HG02943 (cell line): ENCODE measurements around the gene RC3H1.
"Not testable (repeated sequence)": the region's sequence is repeated elsewhere in the genome, so short reads cannot be mapped to it uniquely, and the experiment has no call there.

ENCODE experiments used
- ATAC-seq: cut with Tn5 transposase; IDR thresholded peaks from one replicate; pipeline ENCODE4 v1.9.1; 2021; ENCODE audit warnings: mild to moderate bottlenecking, low read depth, moderate library complexity; ENCODE audit not compliant: unreplicated experiment

RC3H1 gene

GRCh38 chr1:174031099-174031498 is 8.9 kb upstream of the RC3H1 start:
- no peak for ATAC-seq

GRCh38 chr1:174028495-174028894 is 6.3 kb upstream of the RC3H1 start:
- ATAC-seq, result no peak

- no peak for ATAC-seq
Observed at GRCh38 chr1:174023440-174023839, 1.3 kb upstream of the RC3H1 start.

- no peak for ATAC-seq
Observed at GRCh38 chr1:174022976-174023277, 770 bp upstream of the RC3H1 start.

GRCh38 chr1:174021591-174022079 is 522 bp downstream of the RC3H1 start:
- peak; percentile 44 for ATAC-seq

GRCh38 chr1:174018565-174018964 is 3.6 kb downstream of the RC3H1 start:
- no peak for ATAC-seq

- no peak for ATAC-seq
Observed at GRCh38 chr1:174017231-174017970, 4.8 kb downstream of the RC3H1 start.

- ATAC-seq, result no peak
Observed at GRCh38 chr1:174013864-174014418, 8.2 kb downstream of the RC3H1 start.

- no peak for ATAC-seq
Observed at GRCh38 chr1:174008979-174009378, 13.2 kb downstream of the RC3H1 start.

- no peak for ATAC-seq
Observed at GRCh38 chr1:174008269-174008668, 13.9 kb downstream of the RC3H1 start.

GRCh38 chr1:174007851-174008250 is 14.3 kb downstream of the RC3H1 start:
- no peak for ATAC-seq

GRCh38 chr1:174005032-174005431 is 17.1 kb downstream of the RC3H1 start:
- peak; percentile 90 for ATAC-seq

GRCh38 chr1:174003867-174004266 is 18.3 kb downstream of the RC3H1 start:
- no peak for ATAC-seq

GRCh38 chr1:174001573-174001972 is 20.6 kb downstream of the RC3H1 start:
- no peak for ATAC-seq

- ATAC-seq, result no peak
Observed at GRCh38 chr1:174000371-174000770, 21.8 kb downstream of the RC3H1 start.

GRCh38 chr1:173997791-173998190 is 24.4 kb downstream of the RC3H1 start:
- no peak for ATAC-seq

GRCh38 chr1:173996995-173997394 is 25.2 kb downstream of the RC3H1 start:
- no peak for ATAC-seq

- no peak for ATAC-seq
Observed at GRCh38 chr1:173995475-173995874, 26.7 kb downstream of the RC3H1 start.

GRCh38 chr1:173993948-173994347 is 28.2 kb downstream of the RC3H1 start:
- not testable (repeated sequence) for ATAC-seq

GRCh38 chr1:173988068-173988467 is 34.1 kb downstream of the RC3H1 start:
- no peak for ATAC-seq

- no peak for ATAC-seq
Observed at GRCh38 chr1:173986951-173987350, 35.2 kb downstream of the RC3H1 start.

- no peak for ATAC-seq
Observed at GRCh38 chr1:173970252-173970651, 51.9 kb downstream of the RC3H1 start.
